ENCODE results near the gene CCDC188.

CCDC188 gene

GRCh38 chr22:20184501-20185165 is 33.8 kb upstream of the CCDC188 start:
- DNase-seq = no peak

DNA sequence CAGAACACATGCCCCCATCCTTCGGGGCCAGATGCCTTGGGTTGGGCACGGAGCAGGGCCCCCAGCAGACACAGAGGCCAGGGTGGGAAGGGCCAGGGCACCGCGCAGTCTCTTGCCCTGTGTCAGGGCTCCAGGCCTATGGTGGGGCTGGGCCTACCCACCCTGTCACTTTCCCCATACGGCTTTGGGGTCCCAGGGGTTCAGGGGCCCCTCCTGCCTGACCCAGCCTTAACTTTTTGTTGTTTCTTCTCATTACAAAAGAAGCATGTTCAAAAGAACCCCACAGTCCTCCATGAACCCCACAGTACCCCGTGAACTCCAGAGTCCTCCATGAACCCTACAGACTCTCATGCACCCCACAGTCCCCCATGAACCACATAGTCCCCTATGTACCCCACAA is 33.0 kb upstream of the CCDC188 start:
- DNase-seq = no peak

DNA sequence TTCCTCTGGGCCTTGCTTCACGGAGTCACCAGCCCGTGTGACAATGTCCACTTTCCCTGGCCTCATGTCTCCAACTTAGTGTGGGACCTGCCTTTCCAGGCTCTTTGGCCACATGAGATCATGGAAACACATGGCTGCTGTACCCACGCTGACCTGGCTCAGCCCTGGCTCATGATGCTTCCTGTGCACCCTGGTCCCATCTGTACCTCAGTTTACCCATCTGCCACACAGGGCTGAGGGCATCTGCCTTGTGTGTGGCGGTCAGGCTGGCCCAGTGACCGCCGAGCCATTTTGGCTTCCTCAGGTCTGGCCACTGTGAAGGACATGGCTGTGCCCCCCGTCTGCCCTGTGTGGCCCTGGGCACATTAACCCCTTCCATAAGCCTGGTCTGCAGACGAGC is 32.2 kb upstream of the CCDC188 start:
- DNase-seq = no peak

DNA sequence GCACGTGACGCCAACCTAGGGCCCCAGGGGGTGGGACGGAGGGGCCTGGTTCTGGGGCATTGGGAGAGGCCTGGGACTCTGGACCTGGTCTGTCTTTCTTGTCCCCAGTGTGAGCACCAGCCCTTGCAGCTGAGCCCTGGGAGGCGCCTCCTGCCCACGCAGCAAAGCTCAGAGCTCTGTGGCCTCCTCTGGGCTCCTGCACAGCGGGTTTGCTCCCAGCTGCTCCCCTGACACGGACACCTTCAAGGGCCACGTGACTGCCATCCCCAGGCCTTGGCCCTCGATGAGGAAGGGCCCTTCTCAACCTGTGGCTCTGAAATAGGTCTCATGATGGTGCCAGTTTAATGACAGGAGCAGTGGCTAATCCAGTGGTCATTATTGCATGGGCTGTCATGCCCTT is 31.5 kb upstream of the CCDC188 start:
- no peak for DNase-seq

GRCh38 chr22:20181884-20182236 is 31.0 kb upstream of the CCDC188 start:
- DNase-seq = no peak

GRCh38 chr22:20181194-20181883 is 30.5 kb upstream of the CCDC188 start:
- DNase-seq = no peak

GRCh38 chr22:20180640-20181039 is 29.8 kb upstream of the CCDC188 start:
- no peak for DNase-seq

DNA sequence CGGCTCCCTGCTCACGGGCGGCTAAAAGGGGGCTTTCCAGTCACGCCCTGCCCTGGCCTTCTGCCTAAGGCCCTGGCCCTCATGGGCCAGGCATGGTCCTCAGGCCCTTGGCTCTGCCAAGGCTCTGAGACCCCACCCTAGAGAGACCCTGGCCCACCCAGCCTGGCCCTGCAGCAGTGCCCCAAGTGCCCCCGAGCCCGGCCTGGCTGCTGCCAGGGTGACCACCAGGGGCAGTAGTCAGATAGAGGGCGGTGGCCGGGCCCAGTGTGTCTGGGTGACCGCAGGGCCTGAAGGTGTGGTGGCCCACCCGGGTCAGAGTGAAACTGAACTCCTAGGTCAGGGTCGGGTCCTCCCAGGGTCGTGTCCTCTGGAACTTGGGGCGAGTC is 29.4 kb upstream of the CCDC188 start:
- no peak for DNase-seq

- no peak for DNase-seq
These were observed 28.8 kb upstream of the CCDC188 start for GRCh38 chr22:20179455-20180244.

DNA sequence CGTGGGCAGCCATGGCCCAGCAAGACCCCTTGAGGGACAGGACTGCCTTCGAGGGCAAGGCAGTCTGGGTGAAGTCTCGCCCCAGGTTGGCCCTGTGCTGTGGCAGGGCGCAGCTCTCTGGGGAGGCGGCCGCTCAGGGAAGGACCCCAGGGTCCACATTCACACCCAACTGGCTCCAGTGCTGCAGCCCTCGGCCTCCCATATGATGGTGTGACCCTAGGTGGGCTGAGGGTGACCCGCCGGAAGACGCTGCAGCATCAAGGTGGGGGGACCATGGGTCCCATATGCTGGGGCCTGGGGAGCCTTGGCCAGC is 28.0 kb upstream of the CCDC188 start:
- no peak for DNase-seq

DNA sequence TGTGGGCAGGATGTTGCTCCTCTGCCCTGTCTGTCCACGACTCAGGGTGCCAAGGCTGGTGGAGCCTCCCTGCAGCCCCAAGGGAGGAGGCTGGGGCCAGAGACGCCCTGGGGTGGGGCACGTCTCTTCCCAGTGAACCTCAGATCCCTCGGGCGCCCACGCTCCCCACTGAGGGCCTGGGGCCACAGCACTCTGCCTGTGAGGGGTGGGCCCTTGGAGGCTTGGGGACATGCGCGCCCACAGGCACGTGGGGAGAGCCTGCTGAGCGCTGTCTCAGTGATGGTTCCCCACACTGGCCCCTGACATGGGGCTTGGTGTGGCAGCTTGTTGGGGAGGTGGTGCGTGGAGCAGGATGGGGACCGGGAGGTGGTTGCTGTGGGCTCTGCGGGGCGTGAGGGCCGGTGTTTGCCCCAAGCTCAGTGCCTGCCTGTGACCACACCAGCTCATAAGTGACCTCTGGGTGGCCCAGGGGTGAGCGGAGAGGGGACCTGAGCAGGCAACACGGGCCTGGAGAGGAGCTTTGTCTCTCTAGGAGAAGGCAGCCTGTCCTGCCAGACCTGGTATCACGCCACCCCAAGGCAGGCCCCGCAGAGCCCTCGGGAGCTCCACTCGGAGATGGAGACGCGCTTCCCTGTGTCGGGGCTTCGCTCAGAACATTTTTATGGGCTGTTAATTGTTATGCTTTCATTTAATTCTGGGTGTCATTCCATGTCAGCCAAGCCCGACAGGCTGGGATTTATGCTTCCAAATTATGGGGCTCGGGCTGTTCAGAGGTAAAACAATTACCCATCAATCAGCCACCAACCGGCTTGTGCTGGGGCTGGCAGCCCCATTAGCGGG is 27.4 kb upstream of the CCDC188 start:
- DNase-seq = no peak

DNA sequence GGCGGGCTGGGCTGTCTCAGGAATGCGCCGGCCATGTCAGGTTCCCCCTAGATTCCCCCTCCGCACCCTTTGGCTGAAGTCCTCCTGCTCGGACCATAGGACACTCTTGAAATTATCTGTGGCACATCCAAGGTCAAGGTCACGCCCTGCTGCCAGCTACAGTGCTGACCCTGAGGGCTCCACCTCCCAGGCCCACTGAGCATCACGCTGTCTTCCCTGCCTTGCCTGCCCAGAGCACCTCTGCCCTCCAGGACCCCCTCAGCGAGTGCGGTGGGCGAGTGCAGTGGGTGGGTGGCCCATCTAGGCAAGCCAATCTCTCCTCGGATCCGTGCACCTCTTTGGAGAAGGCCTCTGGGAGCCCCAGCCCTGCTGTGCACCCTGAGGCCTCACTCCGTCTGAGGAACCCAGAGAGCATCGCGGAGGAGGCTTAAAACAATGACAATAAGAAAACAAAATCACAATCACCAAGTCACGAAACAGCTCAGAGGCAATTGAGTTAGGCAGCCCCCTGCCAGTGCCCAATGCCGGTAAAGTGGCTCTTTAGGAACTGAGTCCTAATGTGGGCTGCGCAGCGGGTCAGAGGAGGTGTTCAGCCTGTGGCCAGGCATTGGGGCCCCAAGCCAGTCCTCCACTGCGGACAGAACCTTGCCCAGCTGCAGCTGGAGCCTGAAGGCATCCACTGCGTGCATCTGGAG is 26.5 kb upstream of the CCDC188 start:
- no peak for DNase-seq

DNA sequence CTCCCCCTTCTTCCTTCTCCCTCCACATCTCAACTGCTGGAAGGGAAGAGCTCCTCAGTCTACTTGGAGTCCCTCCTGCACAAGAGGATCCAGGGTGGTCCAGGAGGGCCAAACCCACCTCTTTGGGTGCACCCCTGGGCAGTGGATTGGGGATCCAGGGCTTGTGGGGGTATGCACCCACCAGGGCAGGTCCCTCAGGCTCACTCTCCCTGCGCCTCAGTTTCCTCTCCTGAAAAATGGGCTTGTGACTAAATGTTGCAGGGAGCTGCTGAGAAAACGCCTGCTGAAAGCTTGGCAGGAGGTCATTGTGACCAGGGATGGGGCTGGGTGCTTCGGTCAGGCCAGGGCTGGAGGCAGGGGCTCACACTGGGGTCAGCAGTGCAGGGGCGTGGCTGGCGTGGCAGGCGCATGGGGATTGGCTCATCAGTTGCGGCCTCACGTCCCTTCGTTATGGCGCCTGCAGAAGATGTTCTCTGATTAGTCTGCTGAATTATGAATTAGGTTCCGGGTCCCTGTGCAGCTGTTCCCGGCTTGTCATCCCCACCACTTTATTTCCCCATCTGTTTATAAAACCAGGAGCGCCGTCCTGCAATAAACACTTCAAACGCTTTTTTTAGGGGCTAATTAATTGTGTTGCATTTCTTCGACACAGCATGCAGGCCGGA is 25.7 kb upstream of the CCDC188 start:
- DNase-seq = no peak

DNA sequence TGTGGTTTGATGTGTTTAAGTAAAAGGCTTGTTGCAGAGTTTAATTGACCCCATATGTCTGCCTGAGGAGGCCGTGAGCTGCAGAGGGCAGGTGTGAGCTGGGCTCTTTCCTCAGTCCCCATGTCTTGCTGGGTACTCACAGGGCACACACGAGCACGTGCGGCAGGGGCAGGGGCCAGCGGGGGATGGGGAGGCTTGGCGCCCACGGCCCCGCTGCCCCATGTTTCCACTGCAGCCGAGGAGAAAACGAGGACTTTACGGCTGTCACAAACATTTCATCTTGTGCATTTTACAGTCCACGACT is 24.7 kb upstream of the CCDC188 start:
- DNase-seq = no peak

DNA sequence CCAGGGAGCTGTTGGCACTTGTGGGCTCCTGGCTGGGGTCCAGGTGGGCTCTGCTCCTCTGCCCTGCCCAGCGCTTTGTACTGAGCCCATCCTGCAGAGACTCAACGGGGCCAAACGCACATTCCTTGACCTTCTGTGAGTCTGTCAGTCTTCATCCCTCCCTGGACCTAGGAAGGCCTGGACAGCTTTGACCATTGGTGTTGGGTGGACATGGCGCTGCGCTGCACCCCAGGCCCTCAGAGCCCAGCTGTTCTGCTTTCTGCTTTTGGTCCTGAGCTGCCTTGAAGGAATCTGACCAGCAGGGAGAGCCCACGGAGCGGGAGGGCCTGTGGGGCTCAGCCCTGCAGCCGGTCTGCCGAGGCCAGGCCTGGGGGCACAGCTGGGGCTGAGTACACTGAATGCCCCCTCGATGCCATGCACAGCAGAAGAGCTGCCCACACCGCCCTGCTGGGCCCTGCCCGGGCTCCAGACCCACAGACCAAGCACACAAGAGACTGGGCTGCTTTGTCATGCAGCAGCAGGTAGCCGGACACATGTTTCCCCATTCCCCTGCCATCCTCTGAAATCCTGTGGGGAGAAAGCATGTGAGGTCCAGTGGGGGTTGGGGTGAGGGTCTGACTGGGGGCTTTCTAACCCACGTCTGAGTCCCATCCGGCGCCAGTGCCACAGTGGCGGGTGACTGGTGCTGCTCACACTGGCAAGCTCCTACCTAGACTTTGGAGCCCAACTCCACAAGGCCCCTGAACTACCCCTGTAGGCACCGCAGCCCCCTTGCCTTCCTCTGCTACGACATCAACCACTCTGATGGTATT is 24.1 kb upstream of the CCDC188 start:
- DNase-seq = no peak

DNA sequence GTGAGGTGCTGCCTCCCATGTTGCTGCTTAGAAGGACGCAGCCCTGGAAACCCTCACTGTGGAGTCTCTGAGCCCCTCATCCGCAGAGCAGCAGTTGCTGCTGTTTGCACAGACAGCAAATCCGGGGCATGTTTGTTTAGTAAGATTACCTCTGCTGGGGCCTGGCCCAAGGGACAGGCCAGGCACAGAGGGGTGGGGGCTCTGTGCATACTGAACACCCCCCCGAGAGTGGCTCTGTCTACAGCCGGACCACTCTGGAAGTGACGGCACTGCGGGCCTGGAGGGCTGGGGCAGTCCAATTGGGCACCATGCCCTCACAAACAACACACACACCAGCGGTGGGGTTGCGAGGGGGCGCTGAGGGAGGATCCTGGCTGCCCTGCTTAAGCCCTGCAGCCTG is 22.9 kb upstream of the CCDC188 start:
- DNase-seq = no peak

DNA sequence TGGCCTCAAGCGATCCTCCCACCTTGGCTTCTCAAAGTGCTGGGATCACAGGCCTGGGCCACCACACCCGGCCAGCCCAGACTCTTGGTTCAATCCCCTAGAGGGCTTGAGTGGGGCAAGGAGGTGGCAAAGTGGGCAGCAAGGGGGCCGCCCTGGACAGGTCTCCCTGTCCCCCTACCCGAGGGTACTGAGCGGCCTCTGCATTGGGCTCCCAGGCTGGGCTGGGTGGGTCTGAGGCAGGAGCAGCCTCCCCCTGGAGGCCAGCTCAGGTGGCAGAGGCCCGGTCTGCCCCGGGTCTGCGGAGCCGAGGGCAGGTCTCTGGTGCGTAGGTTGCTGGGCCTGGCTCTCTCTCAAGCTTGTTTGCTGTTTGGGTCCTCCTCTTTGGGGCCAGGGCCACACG is 22.4 kb upstream of the CCDC188 start:
- DNase-seq = no peak

GRCh38 chr22:20172141-20172613 is 21.3 kb upstream of the CCDC188 start:
- DNase-seq = no peak

- no peak for DNase-seq
These were observed 20.7 kb upstream of the CCDC188 start for GRCh38 chr22:20171288-20172140.

GRCh38 chr22:20170170-20170569 is 19.3 kb upstream of the CCDC188 start:
- DNase-seq = no peak
